Body of pancreas (tissue), 4 donors: ENCODE measurements around the gene LAG3. TPM values are rescaled to one million over a fixed set of nuclear protein-coding genes. Genes with fewer than 3 reads are reported as not detected.

Source experiments
- ATAC-seq: fragments of 150-250 bp; one replicate; pipeline ENCODE4 v1.9.1; 2016
- DNase-seq, 4 donors: peaks; one replicate each; pipeline ENCODE4 v3.0.0-alpha.2; 2019
- H3K27ac ChIP-seq, 4 donors: fragments of 200-600 bp; sonication (generic); 1 replicate in 3 of 4; 2 replicates in 1 of 4; pipeline versions ENCODE4 v1.5.1 to v1.6.1; 2016 to 2019; ENCODE audit warnings: mild to moderate bottlenecking in 1 of 4, mixed read lengths in 1 of 4, moderate library complexity in 1 of 4
- H3K27me3 ChIP-seq, 2 donors: fragments of 200-600 bp; sonication (generic); one replicate each; pipeline ENCODE4 v1.6.0; 2016; ENCODE audit warnings: mild to moderate bottlenecking in 1 of 2
- H3K36me3 ChIP-seq, 2 donors: fragments of 200-600 bp; sonication (generic); replicated peaks in 1 of 2; 2 replicates each; pipeline ENCODE4 v1.5.1; 2016; ENCODE audit warnings: low read depth in 2 of 2; ENCODE audit not compliant: insufficient read depth in 1 of 2
- H3K4me1 ChIP-seq: fragments of 200-600 bp; sonication (generic); one replicate; pipeline ENCODE4 v1.6.0; 2016
- H3K4me3 ChIP-seq, 2 donors: fragments of 200-600 bp; sonication (generic); 1 replicate in 1 of 2; 2 replicates in 1 of 2; pipeline ENCODE4 v1.5.1; 2016 to 2019
- H3K9me3 ChIP-seq, 3 donors: fragments of 200-600 bp; sonication (generic); 1 replicate in 2 of 3; 2 replicates in 1 of 3; pipeline ENCODE4 v1.5.1; 2016
- CTCF ChIP-seq, 7 experiments: fragments of 450-650 bp in 4 of 7; fragments of 200-600 bp in 3 of 7; sonication (generic) in 3 of 7; IDR thresholded peaks; one replicate each; pipeline ENCODE4 v1.5.1; 2016 to 2019; ENCODE audit warnings: antibody characterized with exemption in 7 of 7
- POLR2A ChIP-seq, 3 donors: fragments of 450-650 bp; IDR thresholded peaks; one replicate each; pipeline ENCODE4 v1.6.1; 2016; ENCODE audit warnings: antibody characterized with exemption in 3 of 3, mild to moderate bottlenecking in 2 of 3
- WGBS, 2 donors: methylation state at CpG; one replicate each; pipeline ENCODE4 v1.1.5; 2017; 5-methylcytosine and 5-hydroxymethylcytosine counted together
- intact Hi-C: fragments of 100-400 bp; cut with DNase I; formaldehyde crosslinking; loops from one replicate; pipeline ENCODE4 v1.15.1; 2023
- total RNA-seq, 2 donors: library from RNA; depleted of rRNA; stranded (reverse); fragments of >200 nt; gene quantifications; one replicate each; pipeline ENCODE4 v1.1.0, GENCODE V29; 2016

LAG3 gene
- total RNA-seq, 2 donors from 2014 or later: not detected

DNA sequence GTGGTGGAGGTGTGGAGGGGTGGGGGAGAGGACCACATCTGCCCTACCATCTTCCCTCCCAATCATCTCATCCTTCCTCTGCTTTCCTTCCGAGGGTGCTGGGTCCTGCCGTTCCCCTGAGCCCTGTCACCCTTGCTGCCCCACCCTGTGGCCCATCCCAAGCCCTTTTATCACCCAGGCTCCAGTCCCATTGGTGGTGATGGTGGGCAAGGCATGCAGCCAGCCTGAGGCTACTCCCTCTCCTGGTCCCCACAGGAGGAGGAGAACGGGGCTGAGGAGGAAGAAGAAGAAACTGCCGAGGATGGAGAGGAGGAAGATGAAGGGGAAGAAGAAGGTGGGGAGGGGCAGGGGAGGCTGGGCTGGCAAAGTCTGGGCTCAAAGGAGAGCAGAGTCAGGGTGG, 2.7 kb upstream of the LAG3 start:
- 76 to 80% methylated on average over 4 of the region's 4 CpGs for WGBS, 2 donors
- H3K27ac ChIP-seq: no peak overlapping the region
- no peak for TF ChIP-seq POLR2A (IDR thresholded peaks at IDR 0.05)
- no peak for TF ChIP-seq CTCF (IDR thresholded peaks at IDR 0.05)
- H3K27me3 ChIP-seq: no peaks in the 10 kb centered on the region
- intact Hi-C loops: no loop called here
- no peak for ATAC-seq
- peaks cover 29% of the 10 kb centered on the region for H3K4me1 ChIP-seq
- no peak for DNase-seq
- no peaks in the 10 kb centered on the region for H3K36me3 ChIP-seq
- no peak overlapping the region for H3K4me3 ChIP-seq
- no peaks in the 10 kb centered on the region for H3K9me3 ChIP-seq

- 88 to 90% methylated on average over 11 to 12 of the region's 12 CpGs for WGBS, 2 donors
- ATAC-seq: no peak
- no peak for DNase-seq
- H3K9me3 ChIP-seq: no peaks in the 10 kb centered on the region
- no peak overlapping the region for H3K4me3 ChIP-seq
- no peaks in the 10 kb centered on the region for H3K36me3 ChIP-seq
- H3K27me3 ChIP-seq: no peaks in the 10 kb centered on the region
- H3K27ac ChIP-seq: no peak overlapping the region
- peaks cover 25% of the 10 kb centered on the region for H3K4me1 ChIP-seq
- intact Hi-C loops: no loop called here
- TF ChIP-seq CTCF (IDR thresholded peaks at IDR 0.05) (no peak), POLR2A (IDR thresholded peaks at IDR 0.05) (no peak)
These were observed 2.2 kb upstream of the LAG3 start for GRCh38 chr12:6770094-6770493.

DNA sequence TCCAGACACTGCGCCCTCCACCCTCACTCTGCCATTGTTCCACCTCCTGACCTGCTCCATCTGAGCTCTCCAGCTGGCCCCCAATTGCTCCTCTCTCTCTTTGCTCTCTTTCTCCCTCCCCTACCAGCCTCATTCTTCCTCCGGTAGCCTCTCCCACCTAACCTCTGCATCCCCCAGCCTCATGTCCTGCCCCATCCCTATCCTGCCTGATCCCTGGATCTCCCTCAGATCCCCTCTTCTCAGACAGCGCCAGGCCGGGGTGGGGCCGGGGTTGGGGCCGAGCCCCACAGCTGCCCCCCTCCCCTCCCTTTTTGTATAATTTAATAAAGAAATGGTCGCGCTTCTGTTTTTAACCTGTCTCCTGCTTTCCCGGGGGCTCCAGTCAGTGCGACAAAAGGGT, 1.7 kb upstream of the LAG3 start:
- Histone ChIP-seq H3K4me3 (no peak overlapping the region), H3K9me3 (no peaks in the 10 kb centered on the region), H3K27ac (peak overlapping the region in 1 of 4 donors; percentile 34), H3K4me1 (peaks cover 20% of the 10 kb centered on the region), H3K27me3 (no peaks in the 10 kb centered on the region), H3K36me3 (no peaks in the 10 kb centered on the region)
- TF ChIP-seq CTCF (IDR thresholded peaks at IDR 0.05): no peak
- no peak for TF ChIP-seq POLR2A (IDR thresholded peaks at IDR 0.05)
- ATAC-seq (no peak), DNase-seq (no peak)
- WGBS, 2 donors: 87 to 94% methylated on average over 10 of the region's 10 CpGs
- intact Hi-C loops: no loop called here

- TF ChIP-seq POLR2A (IDR thresholded peaks at IDR 0.05) (no peak), CTCF (IDR thresholded peaks at IDR 0.05) (no peak)
- Histone ChIP-seq H3K4me3 (no peak overlapping the region), H3K27me3 (no peaks in the 10 kb centered on the region), H3K27ac (peak overlapping the region in 1 of 4 donors; percentile 34), H3K9me3 (no peaks in the 10 kb centered on the region), H3K36me3 (no peaks in the 10 kb centered on the region), H3K4me1 (peaks cover 16% of the 10 kb centered on the region)
- ATAC-seq (no peak), DNase-seq (peak in 1 of 4 donors; percentile 58)
- 97 to 100% methylated on average over 1 to 4 of the region's 4 CpGs for WGBS, 2 donors
- intact Hi-C loops: no loop called here
These were observed 1.2 kb upstream of the LAG3 start for GRCh38 chr12:6771091-6771495.

- Histone ChIP-seq H3K4me3 (no peak overlapping the region), H3K27me3 (no peaks in the 10 kb centered on the region), H3K4me1 (peaks cover 16% of the 10 kb centered on the region), H3K27ac (no peak overlapping the region), H3K36me3 (no peaks in the 10 kb centered on the region), H3K9me3 (no peaks in the 10 kb centered on the region)
- DNase-seq (no peak), ATAC-seq (no peak)
- no peak for TF ChIP-seq POLR2A (IDR thresholded peaks at IDR 0.05)
- no peak for TF ChIP-seq CTCF (IDR thresholded peaks at IDR 0.05)
- 72 to 80% methylated on average over 12 of the region's 12 CpGs for WGBS, 2 donors
- intact Hi-C loops: no loop called here
These were observed 600 bp upstream of the LAG3 start for GRCh38 chr12:6771509-6772330.
